Right lobe of liver (tissue), 6 donors: ENCODE measurements around the gene ST3GAL5. TPM values are rescaled to one million over a fixed set of nuclear protein-coding genes. Genes with fewer than 3 reads are reported as not detected.

Experiments used
- ATAC-seq, 4 donors: fragments of 200-7000 bp; cut with Tn5 transposase; one replicate each; pipeline ENCODE4 v1.9.1; 2020; ENCODE audit warnings: mild to moderate bottlenecking in 4 of 4, moderate library complexity in 4 of 4
- DNase-seq, 3 donors: peaks; one replicate each; pipeline ENCODE4 v3.0.0-alpha.2; 2020
- H3K27ac ChIP-seq, 3 donors: fragments of 200-600 bp; one replicate each; pipeline ENCODE4 v1.8.0; 2022
- H3K27me3 ChIP-seq, 2 donors: fragments of 200-600 bp; one replicate each; pipeline ENCODE4 v1.8.0; 2022
- H3K36me3 ChIP-seq, 4 donors: fragments of 200-600 bp; sonication (generic) in 1 of 4; one replicate each; pipeline versions ENCODE4 v1.5.1 to v1.8.0; 2017 to 2022; ENCODE audit warnings: control low read depth in 1 of 4
- H3K4me1 ChIP-seq, 4 donors: fragments of 200-600 bp; sonication (generic) in 1 of 4; one replicate each; pipeline versions ENCODE4 v1.5.1 to v1.8.0; 2017 to 2022; ENCODE audit warnings: control low read depth in 1 of 4
- H3K4me3 ChIP-seq, 3 donors: fragments of 200-600 bp; one replicate each; pipeline ENCODE4 v1.8.0; 2022
- H3K9me3 ChIP-seq, 4 donors: fragments of 200-600 bp; sonication (generic) in 1 of 4; one replicate each; pipeline versions ENCODE4 v1.5.1 to v1.8.0; 2017 to 2022; ENCODE audit warnings: control low read depth in 1 of 4
- CTCF ChIP-seq, 4 donors: fragments of 200-600 bp in 3 of 4; fragments of 450-650 bp in 1 of 4; IDR thresholded peaks; one replicate each; pipeline versions ENCODE4 v1.5.1 to v1.8.0; 2016 to 2022; ENCODE audit warnings: antibody characterized with exemption in 4 of 4, mild to moderate bottlenecking in 2 of 4
- POLR2A ChIP-seq: fragments of 450-650 bp; IDR thresholded peaks from one replicate; pipeline ENCODE4 v1.6.1; 2017; ENCODE audit warnings: antibody characterized with exemption, mild to moderate bottlenecking
- WGBS: methylation state at CpG from one replicate; pipeline ENCODE4 v1.1.6; 2018; ENCODE audit warnings: low coverage, low lambda C conversion rate; ENCODE audit not compliant: insufficient coverage; ENCODE audit errors: missing lambda C conversion rate; 5-methylcytosine and 5-hydroxymethylcytosine counted together
- intact Hi-C, 2 donors: fragments of 100-400 bp; cut with DNase I; formaldehyde crosslinking; loops; one replicate each; pipeline versions ENCODE4 v1.11.2 to v1.14.1; 2022
- total RNA-seq, 6 experiments: library from RNA; depleted of rRNA in 2 of 6; stranded (reverse); fragments of >200 nt in 2 of 6; fragmentation: NEBNext Ultra II Directional in 3 of 6; extraction: Animal tissue kit (Norgen Biotek cat#: 25700) in 3 of 6; gene quantifications; one replicate each; pipeline versions ENCODE4 v1.1.0 to v1.2.4, GENCODE V29; 2016 to 2023
- donor health status: DM: no; HTN: yes; CAD: no.
- donor health status: DM: no; HTN: no; CAD: no.
- donor health status: DM: no; HTN: no; CAD: no.
- donor health status: DM: no; HTN: yes; CAD: no.
- donor health status: DM: no; HTN: yes; CAD: no.

ST3GAL5 gene
- total RNA-seq, 6 experiments from 2014 or later = 8.6 to 22.2 (median 10.9) TPM

- WGBS = 97% methylated on average over 5 of the region's 6 CpGs
- Histone ChIP-seq H3K4me1 (no peaks in the 10 kb centered on the region), H3K27ac (no peak overlapping the region), H3K36me3 (no peaks in the 10 kb centered on the region), H3K27me3 (no peaks in the 10 kb centered on the region), H3K9me3 (no peaks in the 10 kb centered on the region), H3K4me3 (no peak overlapping the region)
- no peak for DNase-seq
- intact Hi-C loops = no loop called here
- ATAC-seq = no peak
- TF ChIP-seq POLR2A = no peak
- no peak for TF ChIP-seq CTCF (IDR thresholded peaks at IDR 0.05)
Measured at GRCh38 chr2:85871494-85872164, 17.2 kb downstream of the ST3GAL5 start.

DNA sequence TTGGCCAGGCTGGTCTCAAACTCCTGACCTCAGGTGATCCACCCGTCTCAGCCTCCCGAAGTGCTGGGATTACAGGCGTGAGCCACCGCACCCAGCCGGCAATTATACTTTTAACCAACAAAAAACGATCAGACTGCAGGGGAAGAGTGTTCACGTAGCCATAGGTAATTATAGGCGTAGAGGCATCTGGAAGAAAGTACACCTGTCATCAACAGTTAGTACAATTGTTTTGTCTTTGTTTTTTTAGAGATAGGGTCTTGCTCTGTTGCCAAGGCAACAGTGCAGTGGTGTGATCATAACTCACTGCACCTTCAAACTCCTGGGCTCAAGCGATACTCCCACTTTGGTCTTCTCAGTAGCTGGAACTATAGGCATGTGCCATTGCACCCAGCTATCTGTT is 20.0 kb downstream of the ST3GAL5 start:
- no peak overlapping the region for H3K27ac ChIP-seq
- no peaks in the 10 kb centered on the region for H3K9me3 ChIP-seq
- ATAC-seq = no peak
- H3K4me1 ChIP-seq = no peaks in the 10 kb centered on the region
- no peak overlapping the region for H3K4me3 ChIP-seq
- WGBS = 82% methylated on average over 9 of the region's 9 CpGs
- H3K36me3 ChIP-seq = no peaks in the 10 kb centered on the region
- no peak for DNase-seq
- intact Hi-C loops = no loop called here
- H3K27me3 ChIP-seq = no peaks in the 10 kb centered on the region
- TF ChIP-seq CTCF (IDR thresholded peaks at IDR 0.05) (no peak), POLR2A (no peak)

- H3K27ac ChIP-seq = no peak overlapping the region
- no peak overlapping the region for H3K4me3 ChIP-seq
- H3K4me1 ChIP-seq = no peaks in the 10 kb centered on the region
- H3K9me3 ChIP-seq = no peaks in the 10 kb centered on the region
- H3K27me3 ChIP-seq = no peaks in the 10 kb centered on the region
- intact Hi-C loops = no loop called here
- H3K36me3 ChIP-seq = peaks cover 0 to 8% (median 0%) of the 10 kb centered on the region in 4 donors
- 81% methylated on average over 10 of the region's 11 CpGs for WGBS
- TF ChIP-seq POLR2A = no peak
- TF ChIP-seq CTCF (IDR thresholded peaks at IDR 0.05) = no peak
- no peak for DNase-seq
- ATAC-seq = no peak
Measured at GRCh38 chr2:85867556-85868292, 21.1 kb downstream of the ST3GAL5 start.

DNA sequence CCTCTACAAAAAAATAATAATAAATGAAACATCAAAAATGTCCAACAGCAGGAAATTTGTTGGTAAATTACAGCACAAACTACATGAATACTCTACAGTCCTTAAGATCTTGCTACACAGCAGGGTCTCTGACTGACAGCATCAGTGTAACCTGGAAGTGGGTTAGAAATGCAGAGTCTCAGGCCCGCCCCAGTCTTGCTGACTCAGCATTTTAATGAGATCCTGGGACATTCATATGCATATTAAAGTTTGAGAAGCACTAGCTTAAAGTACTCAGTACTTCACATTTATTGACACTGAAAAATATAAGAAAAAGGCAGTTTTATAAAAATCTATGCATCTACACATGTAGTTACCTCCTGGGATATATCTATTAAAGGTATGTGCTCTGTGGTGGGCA is 21.7 kb downstream of the ST3GAL5 start:
- Histone ChIP-seq H3K27me3 (no peaks in the 10 kb centered on the region), H3K4me3 (no peak overlapping the region), H3K9me3 (no peaks in the 10 kb centered on the region), H3K4me1 (no peaks in the 10 kb centered on the region), H3K36me3 (peaks cover 0 to 14% (median 0%) of the 10 kb centered on the region in 4 donors), H3K27ac (no peak overlapping the region)
- ATAC-seq = no peak
- DNase-seq = no peak
- WGBS = 83% methylated on average over 1 of the region's 1 CpG
- intact Hi-C loops = no loop called here
- TF ChIP-seq POLR2A = no peak
- no peak for TF ChIP-seq CTCF (IDR thresholded peaks at IDR 0.05)
